Mesodermal cell (in vitro differentiated cells): ENCODE data around the gene CDH22.

Experiments used
- H3K27ac ChIP-seq: 2 replicates; pipeline ENCODE4 v1.7.0; 2013; ENCODE audit warnings: mild to moderate bottlenecking, low read depth, low read length, moderate library complexity; ENCODE audit not compliant: severe bottlenecking
- H3K36me3 ChIP-seq: 2 replicates; pipeline ENCODE4 v1.7.1; 2013; ENCODE audit warnings: mild to moderate bottlenecking, low read length, moderate library complexity; ENCODE audit not compliant: control insufficient read depth, insufficient read depth
- H3K4me1 ChIP-seq: one replicate; pipeline ENCODE4 v1.7.1; 2013; ENCODE audit warnings: mild to moderate bottlenecking, low read length; ENCODE audit not compliant: insufficient read depth, control insufficient read depth, poor library complexity, severe bottlenecking
- H3K4me3 ChIP-seq: 2 replicates; pipeline ENCODE4 v1.7.0; 2013; ENCODE audit warnings: low read length, control low read depth, mild to moderate bottlenecking; ENCODE audit not compliant: insufficient read depth, poor library complexity, severe bottlenecking; ENCODE audit errors: extremely low read depth
- H3K9me3 ChIP-seq: 2 replicates; pipeline ENCODE4 v1.7.1; 2013; ENCODE audit warnings: mild to moderate bottlenecking, low read length, moderate library complexity; ENCODE audit not compliant: control insufficient read depth
- WGBS, 2 experiments: methylation state at CpG; one replicate each; pipeline ENCODE4 v1.1.5; 2013; ENCODE audit warnings: missing lambda C conversion rate in 2 of 2; ENCODE audit not compliant: insufficient coverage in 2 of 2; 5-methylcytosine and 5-hydroxymethylcytosine counted together

The CDH22 gene

DNA sequence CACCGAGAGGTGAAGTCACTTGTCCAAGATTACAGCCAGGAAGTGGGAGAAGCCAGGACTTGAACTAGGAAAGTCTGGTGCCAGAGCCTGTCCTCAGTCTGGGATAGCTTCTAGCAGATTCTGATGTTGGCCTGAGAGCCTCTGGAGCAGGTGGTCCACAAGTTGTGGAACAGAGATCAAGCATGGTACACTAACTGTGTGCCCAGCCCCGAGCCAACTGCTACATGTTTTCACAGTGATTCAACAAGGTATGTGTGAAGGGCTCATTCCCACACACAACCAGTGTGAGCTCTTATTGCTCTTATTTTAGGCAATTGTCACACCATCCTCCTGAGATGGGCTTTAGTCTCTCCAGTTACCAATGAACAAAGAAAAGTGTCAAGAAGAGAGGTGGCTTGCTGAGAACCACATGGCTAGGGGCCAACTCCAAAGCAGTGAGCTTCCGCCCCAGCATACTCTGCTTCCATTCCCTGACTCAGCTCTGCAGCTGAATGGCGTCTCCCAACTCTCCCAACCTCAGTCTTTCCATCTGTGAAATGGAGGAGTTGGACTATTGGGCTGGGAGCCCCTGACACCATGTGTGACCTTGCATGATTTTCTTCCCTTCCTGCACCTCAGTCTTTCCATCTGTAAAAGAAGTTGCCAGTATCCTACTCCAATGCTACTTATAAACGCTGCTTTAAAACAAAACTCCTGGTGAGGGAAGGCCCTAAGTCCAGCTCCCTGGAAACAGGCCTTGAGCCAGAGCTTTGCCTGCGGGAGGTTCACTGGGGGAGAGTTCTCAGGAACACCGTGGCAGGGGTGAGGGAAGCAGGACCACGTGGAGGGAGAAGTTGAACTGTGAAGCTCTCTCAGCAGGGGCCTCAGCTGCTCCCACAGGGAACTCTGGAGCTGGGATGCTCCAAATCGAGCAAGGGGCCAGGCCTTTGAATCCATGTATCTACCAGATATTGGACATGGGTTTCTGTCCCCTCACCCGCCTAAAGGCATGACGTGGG is 40.9 kb downstream of the CDH22 start:
- Histone ChIP-seq H3K36me3 (no peaks in the 10 kb centered on the region), H3K27ac (no peak overlapping the region), H3K9me3 (no peaks in the 10 kb centered on the region), H3K4me1 (no peaks in the 10 kb centered on the region), H3K4me3 (no peak overlapping the region)
- 73 to 74% methylated on average over 7 to 8 of the region's 11 CpGs for WGBS, 2 experiments

DNA sequence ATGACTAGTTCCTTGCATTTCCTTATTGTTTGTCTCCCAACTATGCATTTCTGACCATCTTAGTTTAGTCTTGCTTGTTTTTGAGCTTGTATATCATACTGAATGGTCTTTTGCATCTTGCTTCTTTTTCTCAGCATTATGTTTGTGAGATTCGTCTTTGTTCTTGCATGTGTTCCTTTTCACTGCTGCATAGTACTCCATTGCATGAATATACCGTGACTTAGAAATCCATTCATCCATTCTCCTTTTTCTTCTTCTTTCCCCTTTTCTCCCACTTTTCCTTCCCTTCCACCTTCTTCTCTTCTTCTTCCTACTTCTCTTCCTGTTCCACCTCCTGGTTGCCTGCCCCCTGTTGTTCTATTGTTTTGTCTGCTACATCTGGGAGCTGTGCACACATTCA is 42.8 kb downstream of the CDH22 start:
- Histone ChIP-seq H3K9me3 (no peaks in the 10 kb centered on the region), H3K36me3 (no peaks in the 10 kb centered on the region), H3K4me1 (no peaks in the 10 kb centered on the region), H3K27ac (no peak overlapping the region), H3K4me3 (no peak overlapping the region)
- 93 to 100% methylated on average over 1 to 2 of the region's 2 CpGs for WGBS, 2 experiments

DNA sequence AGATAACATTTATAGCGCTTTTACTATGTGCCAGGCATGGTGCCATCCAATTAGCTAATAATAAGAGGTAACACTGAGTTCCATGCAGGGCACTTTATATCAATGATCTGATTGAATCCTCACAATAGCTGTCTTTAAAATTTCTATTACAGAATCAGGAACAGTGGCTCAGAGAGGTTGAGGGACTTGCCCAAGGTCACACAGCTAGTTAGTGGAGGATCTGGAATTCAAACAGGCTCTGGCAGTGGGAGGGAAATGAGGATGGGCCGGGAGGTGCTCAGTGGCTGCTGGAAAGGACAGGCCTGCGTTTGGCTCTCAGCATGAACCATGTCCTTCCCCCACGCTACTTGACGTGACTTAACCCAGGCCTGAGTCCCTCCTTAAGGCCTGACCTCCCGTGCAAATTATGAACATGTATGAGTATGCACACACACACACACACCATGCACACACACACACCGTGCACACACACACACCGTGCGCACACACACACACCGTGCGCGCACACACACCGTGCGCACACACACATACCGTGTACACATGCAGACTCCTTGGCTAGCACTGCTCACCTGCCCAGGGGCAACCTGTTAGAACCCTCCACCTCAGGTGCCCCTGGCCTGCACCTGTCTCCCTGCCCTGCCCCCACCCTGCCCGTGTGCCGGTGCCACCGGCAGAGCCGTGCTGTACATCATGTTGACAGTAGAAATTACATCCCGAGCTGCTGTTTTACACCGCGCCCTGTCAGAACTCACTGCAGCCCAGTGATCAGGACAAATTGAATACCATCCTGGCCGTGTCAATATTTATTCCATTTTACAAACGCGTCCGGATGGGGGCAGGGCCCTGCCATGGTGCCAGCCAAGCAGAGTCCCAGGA is 43.7 kb downstream of the CDH22 start:
- 80 to 85% methylated on average over 23 to 24 of the region's 26 CpGs for WGBS, 2 experiments
- H3K4me1 ChIP-seq: no peaks in the 10 kb centered on the region
- no peaks in the 10 kb centered on the region for H3K9me3 ChIP-seq
- no peak overlapping the region for H3K4me3 ChIP-seq
- H3K27ac ChIP-seq: no peak overlapping the region
- no peaks in the 10 kb centered on the region for H3K36me3 ChIP-seq

DNA sequence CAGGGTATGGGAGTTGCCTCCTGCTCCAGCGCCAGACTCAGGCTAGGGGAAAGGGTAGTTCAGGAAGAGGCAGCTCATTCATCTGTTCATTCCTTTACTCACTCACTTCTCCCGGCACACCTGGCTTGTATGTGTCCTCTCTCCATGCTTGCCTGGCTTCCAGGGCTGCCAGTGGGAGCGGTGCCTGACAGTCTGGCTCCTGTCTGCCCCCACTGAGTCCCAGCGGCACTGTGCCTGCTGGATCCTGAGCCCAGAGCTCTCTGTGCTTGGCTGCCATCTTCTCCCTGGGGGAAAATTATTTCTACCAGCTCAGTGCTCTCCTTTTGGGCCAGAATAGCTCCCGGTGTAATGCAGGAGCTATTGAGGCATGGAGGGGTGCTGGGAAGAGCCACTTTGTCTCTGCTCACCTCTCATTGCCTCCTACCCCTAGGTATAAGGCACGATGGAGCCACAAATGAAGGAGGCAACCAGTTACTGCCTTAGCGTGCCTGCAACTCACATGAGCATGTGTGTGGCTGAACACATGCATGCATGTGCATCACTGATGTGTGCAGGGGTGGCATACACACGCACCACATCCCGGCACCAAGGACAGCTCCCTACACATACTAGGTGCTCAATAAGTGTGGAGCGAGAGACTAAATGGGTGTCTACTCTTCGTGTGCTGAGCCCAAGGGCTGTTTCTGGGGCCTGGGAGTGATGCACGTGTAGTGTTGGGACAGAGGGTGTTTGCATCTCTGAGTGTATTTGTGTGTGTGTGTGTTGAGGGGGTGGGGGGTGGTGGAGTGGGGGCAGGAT is 46.6 kb downstream of the CDH22 start:
- Histone ChIP-seq H3K9me3 (no peaks in the 10 kb centered on the region), H3K27ac (no peak overlapping the region), H3K4me1 (no peaks in the 10 kb centered on the region), H3K4me3 (no peak overlapping the region), H3K36me3 (no peaks in the 10 kb centered on the region)
- 71 to 80% methylated on average over 10 to 11 of the region's 12 CpGs for WGBS, 2 experiments

DNA sequence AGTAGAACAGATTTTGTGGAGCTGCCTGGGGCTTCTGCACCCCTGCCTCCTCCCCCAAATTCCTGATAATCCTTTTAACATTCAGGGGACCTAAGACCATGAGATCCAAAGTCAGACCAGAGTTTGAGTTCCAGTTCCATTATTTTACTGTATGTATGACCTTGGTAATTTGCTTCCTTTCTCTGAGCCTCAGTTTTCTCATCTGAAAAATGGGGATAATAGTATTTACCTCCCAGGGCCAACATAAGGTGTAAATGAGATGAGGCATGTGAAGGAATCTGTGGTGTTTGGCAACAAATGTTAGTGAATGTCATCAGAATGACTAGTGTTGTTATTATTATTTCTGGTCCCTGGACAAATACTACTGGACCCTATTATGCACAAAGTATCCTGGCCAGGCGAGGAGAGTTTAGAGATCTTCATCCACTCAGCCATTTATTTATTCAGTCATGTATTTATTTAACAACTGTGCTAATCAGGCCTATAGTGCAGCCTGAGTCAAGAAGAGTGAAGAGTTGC is 47.3 kb downstream of the CDH22 start:
- H3K9me3 ChIP-seq: no peaks in the 10 kb centered on the region
- no peak overlapping the region for H3K4me3 ChIP-seq
- H3K4me1 ChIP-seq: no peaks in the 10 kb centered on the region
- WGBS, 2 experiments: no CpG with 5 or more reads among the region's 1 CpG
- H3K27ac ChIP-seq: no peak overlapping the region
- no peaks in the 10 kb centered on the region for H3K36me3 ChIP-seq

DNA sequence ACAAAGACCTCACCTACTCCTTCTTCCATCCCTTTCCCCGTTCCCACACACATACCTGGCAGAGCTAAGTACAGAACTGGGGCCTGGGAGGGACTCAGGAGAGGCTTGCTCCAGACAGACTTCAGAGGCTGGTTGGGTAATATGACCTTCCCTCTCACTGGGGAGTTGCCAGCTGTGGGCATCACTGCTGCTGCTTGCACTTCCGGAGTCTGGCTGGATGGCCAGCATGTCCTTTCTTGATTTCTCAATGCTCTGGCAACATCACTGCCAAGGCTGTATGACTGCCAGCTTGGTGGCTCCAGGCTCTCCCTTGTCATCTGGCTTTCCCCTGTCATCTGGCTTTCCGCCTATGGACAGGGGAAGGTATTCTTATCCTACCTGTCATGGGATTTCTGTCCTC is 47.8 kb downstream of the CDH22 start:
- WGBS, 2 experiments: 73 to 100% methylated on average over 1 of the region's 3 CpGs
- Histone ChIP-seq H3K9me3 (no peaks in the 10 kb centered on the region), H3K4me1 (no peaks in the 10 kb centered on the region), H3K36me3 (no peaks in the 10 kb centered on the region), H3K4me3 (no peak overlapping the region), H3K27ac (no peak overlapping the region)

DNA sequence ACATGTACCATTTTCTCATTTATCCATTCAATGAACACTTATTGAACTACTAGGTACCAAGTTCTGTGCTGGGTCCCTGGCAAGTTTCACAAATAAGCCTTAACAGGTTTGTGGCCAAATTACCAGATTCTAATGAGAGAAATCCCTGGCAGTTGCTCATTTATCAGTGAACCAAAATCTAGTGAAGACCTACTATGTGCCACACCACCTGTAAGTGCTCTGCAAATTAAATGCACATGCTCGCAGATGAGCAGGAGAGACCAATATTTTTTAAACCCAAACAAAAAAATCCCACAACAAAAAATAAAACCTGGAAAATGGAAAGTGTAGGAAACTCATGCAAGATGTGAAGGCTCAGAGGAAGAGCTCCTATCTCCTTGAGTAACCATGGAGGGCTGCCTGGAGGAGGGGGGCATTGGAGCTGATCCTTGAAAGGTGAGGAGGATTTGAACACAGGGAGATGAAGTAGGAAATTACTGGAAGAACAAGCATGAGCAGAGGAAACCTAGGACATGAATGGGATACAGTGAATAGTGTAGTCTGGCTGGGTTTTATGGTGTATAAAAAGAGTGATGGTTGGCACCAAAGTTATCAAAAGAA is 48.9 kb downstream of the CDH22 start:
- WGBS, 2 experiments: no CpG with 5 or more reads among the region's 1 CpG
- H3K9me3 ChIP-seq: no peaks in the 10 kb centered on the region
- H3K4me1 ChIP-seq: no peaks in the 10 kb centered on the region
- H3K27ac ChIP-seq: no peak overlapping the region
- no peak overlapping the region for H3K4me3 ChIP-seq
- no peaks in the 10 kb centered on the region for H3K36me3 ChIP-seq

DNA sequence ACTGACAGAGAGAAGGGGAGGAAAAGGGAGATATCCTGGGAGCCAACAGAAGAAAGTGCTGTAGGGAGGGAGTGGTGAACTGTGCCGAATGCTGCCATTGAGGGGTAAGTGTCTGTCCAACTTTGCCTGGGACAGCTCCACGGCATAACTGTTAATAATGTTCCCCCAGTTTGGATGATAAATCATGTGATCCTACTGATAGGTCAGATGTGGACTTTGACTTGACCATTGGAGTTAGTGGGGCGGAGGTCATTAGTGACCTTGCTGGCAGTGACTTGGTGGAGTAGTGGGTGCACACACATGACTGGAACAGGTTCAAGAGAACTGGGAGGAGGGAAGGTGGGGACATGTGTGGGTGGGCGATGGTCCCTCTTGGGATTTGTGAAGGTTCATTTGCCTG is 50.4 kb downstream of the CDH22 start:
- 74 to 87% methylated on average over 3 to 4 of the region's 4 CpGs for WGBS, 2 experiments
- no peak overlapping the region for H3K4me3 ChIP-seq
- H3K4me1 ChIP-seq: no peaks in the 10 kb centered on the region

DNA sequence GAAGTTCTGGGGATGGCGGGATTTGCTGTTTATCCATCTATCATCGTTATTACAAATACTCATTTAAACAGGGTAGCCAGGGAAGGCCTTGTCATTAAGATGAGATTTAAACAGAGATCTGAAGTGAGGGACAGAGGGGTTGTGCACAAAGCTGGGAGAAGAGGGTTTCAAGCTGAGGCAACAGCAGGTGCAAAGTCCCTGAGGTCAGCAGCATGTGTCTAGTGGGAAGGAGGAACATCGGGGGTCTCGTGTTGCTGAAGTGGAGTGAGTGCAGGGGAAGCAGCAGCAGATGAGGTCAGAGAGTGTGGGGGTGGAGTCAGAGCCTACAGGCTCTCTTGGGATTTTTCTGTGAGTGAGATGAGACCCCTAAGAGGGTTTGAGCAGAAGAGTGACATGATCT is 52.0 kb downstream of the CDH22 start:
- no peak overlapping the region for H3K4me3 ChIP-seq
- WGBS, 2 experiments: 70 to 88% methylated on average over 2 of the region's 4 CpGs
- no peak overlapping the region for H3K27ac ChIP-seq
- H3K36me3 ChIP-seq: no peaks in the 10 kb centered on the region
- H3K9me3 ChIP-seq: no peaks in the 10 kb centered on the region
- no peaks in the 10 kb centered on the region for H3K4me1 ChIP-seq

More for the DNA sequence above, 50.4 kb downstream of the CDH22 start:
- no peaks in the 10 kb centered on the region for H3K36me3 ChIP-seq
- no peaks in the 10 kb centered on the region for H3K9me3 ChIP-seq
- H3K27ac ChIP-seq: no peak overlapping the region
